DND-41 (cell line): ENCODE measurements around the gene RNF2.

ENCODE experiments used
- EZH2 ChIP-seq: IDR thresholded peaks from 3 replicates; pipeline ENCODE4 v1.6.1; 2012; ENCODE audit warnings: borderline replicate concordance, low read depth, mild to moderate bottlenecking, moderate library complexity, low read length, inconsistent platforms; ENCODE audit not compliant: severe bottlenecking
- TF ChIP-seq, protein P1 (sequence below): IDR thresholded peaks from 2 replicates; pipeline ENCODE4 v1.5.1; 2012; ENCODE audit warnings: borderline replicate concordance, low read length, moderate library complexity, mild to moderate bottlenecking; ENCODE audit not compliant: poor library complexity, severe bottlenecking; ENCODE audit errors: extremely low read depth

DNA sequence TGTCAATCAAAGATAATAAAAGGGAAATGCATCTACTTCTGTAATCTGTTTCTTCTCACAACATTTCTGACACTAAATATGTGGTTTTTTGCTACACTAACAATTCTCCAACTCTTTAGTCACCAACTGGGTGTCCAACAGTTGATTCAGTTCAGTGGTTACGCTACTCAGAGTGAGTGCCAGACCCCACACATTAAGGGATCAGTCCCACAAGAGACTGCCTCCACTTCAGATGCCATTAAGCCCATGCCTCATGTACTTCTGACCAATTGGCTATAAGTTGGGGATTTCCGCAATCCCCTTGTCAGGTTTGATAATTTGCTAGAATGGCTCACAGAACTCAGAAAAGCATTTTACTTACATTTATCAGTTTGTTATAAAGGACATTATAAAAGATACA, 28.4 kb downstream of the RNF2 start:
- TF ChIP-seq, protein P1, sequence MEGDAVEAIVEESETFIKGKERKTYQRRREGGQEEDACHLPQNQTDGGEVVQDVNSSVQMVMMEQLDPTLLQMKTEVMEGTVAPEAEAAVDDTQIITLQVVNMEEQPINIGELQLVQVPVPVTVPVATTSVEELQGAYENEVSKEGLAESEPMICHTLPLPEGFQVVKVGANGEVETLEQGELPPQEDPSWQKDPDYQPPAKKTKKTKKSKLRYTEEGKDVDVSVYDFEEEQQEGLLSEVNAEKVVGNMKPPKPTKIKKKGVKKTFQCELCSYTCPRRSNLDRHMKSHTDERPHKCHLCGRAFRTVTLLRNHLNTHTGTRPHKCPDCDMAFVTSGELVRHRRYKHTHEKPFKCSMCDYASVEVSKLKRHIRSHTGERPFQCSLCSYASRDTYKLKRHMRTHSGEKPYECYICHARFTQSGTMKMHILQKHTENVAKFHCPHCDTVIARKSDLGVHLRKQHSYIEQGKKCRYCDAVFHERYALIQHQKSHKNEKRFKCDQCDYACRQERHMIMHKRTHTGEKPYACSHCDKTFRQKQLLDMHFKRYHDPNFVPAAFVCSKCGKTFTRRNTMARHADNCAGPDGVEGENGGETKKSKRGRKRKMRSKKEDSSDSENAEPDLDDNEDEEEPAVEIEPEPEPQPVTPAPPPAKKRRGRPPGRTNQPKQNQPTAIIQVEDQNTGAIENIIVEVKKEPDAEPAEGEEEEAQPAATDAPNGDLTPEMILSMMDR = no peak
- no peak for TF ChIP-seq EZH2
